Frontal cortex (tissue), 4 donors: Measurements from ENCODE around the gene CNNM4. TPM values are rescaled to one million over a fixed set of nuclear protein-coding genes. Genes with fewer than 3 reads are reported as not detected.
"Not testable (repeated sequence)": the region's sequence is repeated elsewhere in the genome, so short reads cannot be mapped to it uniquely, and the experiment has no call there.

Source experiments
- DNase-seq, 2 donors: peaks; one replicate each; pipeline ENCODE4 v3.0.0; 2012; ENCODE audit warnings: low spot score in 2 of 2
- FAIRE-seq: peaks from 2 replicates; lab custom pipeline; 2012; peaks lifted over from hg19 to GRCh38; lab: Jason Lieb, UNC
- total RNA-seq: library from RNA; depleted of rRNA; stranded (reverse); fragments of >200 nt; gene quantifications from one replicate; pipeline ENCODE4 v1.2.3, GENCODE V29; 2014
- donor health status: control.
- donor health status: control.
- donor health status: control.

Gene CNNM4
- total RNA-seq, 1 donor from 2014 or later: 5.3 TPM

GRCh38 chr2:96787411-96787810 lies 26.7 kb downstream of the CNNM4 start:
- no peak for DNase-seq
- no peak for FAIRE-seq

GRCh38 chr2:96788442-96789244 lies 27.9 kb downstream of the CNNM4 start:
- DNase-seq: peak in 1 of 2 donors; percentile 54
- FAIRE-seq: no peak

GRCh38 chr2:96789245-96789617 lies 28.5 kb downstream of the CNNM4 start:
- FAIRE-seq (no peak), DNase-seq (no peak)

- no peak for FAIRE-seq
Observed at GRCh38 chr2:96792772-96793749, 32.4 kb downstream of the CNNM4 start.

GRCh38 chr2:96795076-96795475 lies 34.4 kb downstream of the CNNM4 start:
- FAIRE-seq: no peak
- DNase-seq: no peak

More at GRCh38 chr2:96792772-96793749, 32.4 kb downstream of the CNNM4 start:
- no peak for DNase-seq

- FAIRE-seq, DNase-seq: not testable (repeated sequence)
Observed at GRCh38 chr2:96796497-96796896, 35.8 kb downstream of the CNNM4 start.

- no peak for FAIRE-seq
- DNase-seq: no peak
Observed at GRCh38 chr2:96797066-96797625, 36.4 kb downstream of the CNNM4 start.

GRCh38 chr2:96798733-96799622 lies 38.3 kb downstream of the CNNM4 start:
- FAIRE-seq (no peak), DNase-seq (no peak)

- FAIRE-seq: no peak
Observed at GRCh38 chr2:96799623-96799935, 38.9 kb downstream of the CNNM4 start.

GRCh38 chr2:96800061-96801004 lies 39.6 kb downstream of the CNNM4 start:
- FAIRE-seq (no peak), DNase-seq (no peak)

More at GRCh38 chr2:96799623-96799935, 38.9 kb downstream of the CNNM4 start:
- no peak for DNase-seq

GRCh38 chr2:96801005-96801785 lies 40.5 kb downstream of the CNNM4 start:
- FAIRE-seq (no peak), DNase-seq (peak; percentile 73 to 82)

- DNase-seq (no peak), FAIRE-seq (no peak)
Observed at GRCh38 chr2:96801786-96802595, 41.3 kb downstream of the CNNM4 start.

GRCh38 chr2:96802721-96803120 lies 42.0 kb downstream of the CNNM4 start:
- DNase-seq (no peak), FAIRE-seq (no peak)

- no peak for DNase-seq
- no peak for FAIRE-seq
Observed at GRCh38 chr2:96804986-96805385, 44.3 kb downstream of the CNNM4 start.

GRCh38 chr2:96805946-96806345 lies 45.2 kb downstream of the CNNM4 start:
- DNase-seq, FAIRE-seq: not testable (repeated sequence)

- no peak for FAIRE-seq
- DNase-seq: no peak
Observed at GRCh38 chr2:96806468-96807126, 45.9 kb downstream of the CNNM4 start.
